Stomach (tissue), 9 donors: Measurements from ENCODE around the gene HMGB2. TPM values are rescaled to one million over a fixed set of nuclear protein-coding genes. Genes with fewer than 3 reads are reported as not detected.

Experiments
- DNase-seq, 2 donors: peaks; one replicate each; pipeline versions ENCODE4 v3.0.0 to v3.0.0-alpha.2; 2013 to 2019
- H3K27ac ChIP-seq, 5 donors: fragments of 200-600 bp in 4 of 5; sonication (generic) in 4 of 5; one replicate each; pipeline ENCODE4 v1.5.1; 2013 to 2019; ENCODE audit warnings: mild to moderate bottlenecking in 1 of 5, moderate library complexity in 1 of 5
- H3K27me3 ChIP-seq, 3 donors: fragments of 200-600 bp; sonication (generic); one replicate each; pipeline ENCODE4 v1.5.1; 2017 to 2019; ENCODE audit warnings: mixed run types in 1 of 3
- H3K36me3 ChIP-seq, 4 donors: fragments of 200-600 bp; sonication (generic); 1 replicate in 3 of 4; 2 replicates in 1 of 4; pipeline ENCODE4 v1.5.1; 2016 to 2019
- H3K4me1 ChIP-seq, 4 donors: fragments of 200-600 bp; sonication (generic); one replicate each; pipeline ENCODE4 v1.5.1; 2016 to 2019
- H3K4me3 ChIP-seq, 4 donors: fragments of 200-600 bp; sonication (generic) in 3 of 4; one replicate each; pipeline ENCODE4 v1.5.1; 2016 to 2019; ENCODE audit warnings: mild to moderate bottlenecking in 1 of 4
- H3K9me3 ChIP-seq, 4 donors: fragments of 200-600 bp; sonication (generic); one replicate each; pipeline ENCODE4 v1.5.1; 2016 to 2019
- CTCF ChIP-seq, 7 experiments: fragments of 450-650 bp in 4 of 7; fragments of 200-600 bp in 3 of 7; sonication (generic) in 3 of 7; IDR thresholded peaks; one replicate each; pipeline ENCODE4 v1.5.1; 2016 to 2019; ENCODE audit warnings: antibody characterized with exemption in 7 of 7, control low read depth in 2 of 7, mild to moderate bottlenecking in 1 of 7
- EP300 ChIP-seq: sonication (generic); formaldehyde crosslinking; IDR thresholded peaks from one replicate; pipeline ENCODE4 v1.6.1; 2017; ENCODE audit warnings: antibody characterized with exemption
- POLR2A ChIP-seq, 4 donors: fragments of 450-650 bp; IDR thresholded peaks; one replicate each; pipeline ENCODE4 v1.6.1; 2016; ENCODE audit warnings: antibody characterized with exemption in 4 of 4, control low read depth in 2 of 4, mild to moderate bottlenecking in 1 of 4, moderate library complexity in 1 of 4
- POLR2AphosphoS5 ChIP-seq, 3 donors: sonication (generic); formaldehyde crosslinking; IDR thresholded peaks; one replicate each; pipeline ENCODE4 v1.6.1; 2016; ENCODE audit warnings: antibody characterized with exemption in 3 of 3
- WGBS, 5 donors: extraction: QIAGEN DNeasy Blood & Tissue Kit in 3 of 5; methylation state at CpG; one replicate each; pipeline versions ENCODE4 v1.1.5 to v1.1.7; 2013 to 2018; 5-methylcytosine and 5-hydroxymethylcytosine counted together
- intact Hi-C: fragments of 100-400 bp; cut with DNase I; formaldehyde crosslinking; loops from one replicate; pipeline ENCODE4 v1.15.1; 2023; ENCODE audit warnings: low total_unique reads
- polyA plus RNA-seq, 3 donors: library from polyadenylated mRNA; stranded (reverse); fragments of 200-250 nt; gene quantifications; one replicate each; pipeline ENCODE4 v1.2.3, GENCODE V29; 2013
- total RNA-seq, 5 donors: library from RNA; depleted of rRNA; stranded (reverse); fragments of >200 nt; gene quantifications; one replicate each; pipeline versions ENCODE4 v1.1.0 to v1.2.3, GENCODE V29; 2014 to 2016
- donor health status: healthy with polysubstance abuse.
- donor health status: Bipolar disorder and iron deficiency.
- donor health status: healthy.

HMGB2 gene
- total and polyA plus RNA-seq, 8 donors, result 7.6 to 206 (median 55.2) TPM

- peak; percentile 98 to 99 for DNase-seq
- no peaks in the 10 kb centered on the region for H3K27me3 ChIP-seq
- H3K4me1 ChIP-seq, result peaks cover 4 to 57% (median 29%) of the 10 kb centered on the region in 4 donors
- H3K27ac ChIP-seq, result peak within 1 kb of the TSS; percentile 95 to 97 (median 96)
- TF ChIP-seq POLR2A (IDR thresholded peaks at IDR 0.05) (peak in 2 of 4 donors; percentile 73 to 85), CTCF (IDR thresholded peaks at IDR 0.05) (no peak), EP300 (no peak), POLR2AphosphoS5 (IDR thresholded peaks at IDR 0.05) (peak; percentile 98)
- peak within 1 kb of the TSS; percentile 86 to 98 (median 90) for H3K4me3 ChIP-seq
- H3K9me3 ChIP-seq, result no peaks in the 10 kb centered on the region
- peaks cover 0 to 2% (median 0%) of the 10 kb centered on the region in 4 donors for H3K36me3 ChIP-seq
- intact Hi-C loops, result no loop called here
- WGBS, 5 donors, result 0 to 1% (median 0%) methylated on average over 35 to 72 of the region's 72 CpGs
Measured at GRCh38 chr4:173370477-173371291, 36.5 kb upstream of the HMGB2 start, which contains the start of gene SAP30. SAP30 (plus strand) TSS chr4:173370954; CDS start chr4:173371183, 229 bp downstream.

- 0 to 1% (median 0%) methylated on average over 13 to 14 of the region's 14 CpGs for WGBS, 5 donors
- intact Hi-C loops, result no loop called here
- Histone ChIP-seq H3K9me3 (no peaks in the 10 kb centered on the region), H3K4me1 (peaks cover 4 to 61% (median 29%) of the 10 kb centered on the region in 4 donors), H3K4me3 (peak overlapping the region; percentile 86 to 98 (median 90)), H3K27ac (peak overlapping the region; percentile 92 to 97 (median 95)), H3K27me3 (no peaks in the 10 kb centered on the region), H3K36me3 (no peaks in the 10 kb centered on the region)
- DNase-seq, result no peak
- TF ChIP-seq POLR2A (IDR thresholded peaks at IDR 0.05), result no peak
Measured at GRCh38 chr4:173370130-173370476, 35.9 kb upstream of the HMGB2 start.

- Histone ChIP-seq H3K36me3 (no peaks in the 10 kb centered on the region), H3K27me3 (no peaks in the 10 kb centered on the region), H3K4me1 (peaks cover 2 to 43% (median 20%) of the 10 kb centered on the region in 4 donors), H3K27ac (peak overlapping the region in 1 of 5 donors; percentile 96), H3K4me3 (peak overlapping the region in 1 of 4 donors; percentile 93), H3K9me3 (no peaks in the 10 kb centered on the region)
- TF ChIP-seq POLR2A (IDR thresholded peaks at IDR 0.05), result no peak
- no peak for TF ChIP-seq POLR2AphosphoS5 (IDR thresholded peaks at IDR 0.05)
- no peak for TF ChIP-seq CTCF (IDR thresholded peaks at IDR 0.05)
- TF ChIP-seq EP300, result no peak
- intact Hi-C loops, result no loop called here
- WGBS, 5 donors, result 53 to 68% (median 56%) methylated on average over 4 of the region's 4 CpGs
- no peak for DNase-seq
Measured at GRCh38 chr4:173367946-173368345, 33.8 kb upstream of the HMGB2 start.

- peak overlapping the region in 2 of 5 donors; percentile 12 to 96 for H3K27ac ChIP-seq
- H3K36me3 ChIP-seq, result no peaks in the 10 kb centered on the region
- no peak overlapping the region for H3K4me3 ChIP-seq
- no peak for DNase-seq
- H3K9me3 ChIP-seq, result no peaks in the 10 kb centered on the region
- TF ChIP-seq CTCF (IDR thresholded peaks at IDR 0.05) (no peak), POLR2A (IDR thresholded peaks at IDR 0.05) (no peak)
- H3K27me3 ChIP-seq, result no peaks in the 10 kb centered on the region
- intact Hi-C loops, result no loop called here
- peaks cover 0 to 36% (median 16%) of the 10 kb centered on the region in 4 donors for H3K4me1 ChIP-seq
Measured at GRCh38 chr4:173367285-173367684, 33.1 kb upstream of the HMGB2 start.
